Activated gamma-delta T cell treated with anti-CD3 and anti-CD28 coated beads, Interleukin-2, amount 50 U/mL, for 16 hours (primary cell): ENCODE measurements around the gene BID.

Experiments
- DNase-seq: peaks from one replicate; pipeline ENCODE4 v3.0.0-alpha.2; 2020; ENCODE audit warnings: low read depth

BID gene

DNA sequence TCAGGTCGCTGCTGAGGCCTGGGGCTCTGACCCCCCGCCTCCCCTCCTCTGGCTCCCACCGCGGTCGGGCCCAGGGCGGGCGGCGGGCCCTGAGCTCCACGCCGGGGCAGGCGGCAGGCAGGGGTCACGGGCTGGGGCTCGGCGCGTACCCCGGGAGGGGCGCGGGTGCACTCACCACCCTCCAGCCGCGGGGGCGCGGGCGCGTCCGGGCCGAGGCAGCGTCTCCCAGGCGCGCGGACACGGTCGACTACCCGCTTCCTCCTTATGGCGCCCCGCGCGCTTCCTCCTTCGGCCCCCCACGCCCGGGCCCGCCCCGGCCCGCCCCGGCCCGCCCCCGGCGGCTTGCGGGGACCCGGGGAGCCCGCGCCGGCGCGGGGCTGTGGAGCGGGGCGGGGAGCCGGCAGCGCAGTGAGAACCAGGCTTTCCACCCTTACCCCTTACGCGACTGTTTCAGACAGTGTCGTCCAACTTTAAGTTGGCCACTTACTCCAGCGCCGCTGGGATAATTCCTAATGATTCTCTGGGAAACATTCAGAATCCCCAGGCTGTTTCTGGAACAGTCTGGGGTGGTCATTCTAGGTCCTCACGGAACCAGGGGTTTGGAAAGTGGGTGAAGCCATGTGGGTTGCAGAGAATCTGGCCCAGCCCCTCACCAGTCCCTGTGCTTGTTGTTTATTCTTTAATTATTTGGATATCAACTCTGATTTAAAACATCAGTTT lies at the start of gene BID:
TSS of gene BID (minus strand) at position 264 of the 720 bp plus-strand sequence. CDS start 24,353 bp downstream, outside the sequence.
- no peak for DNase-seq

DNA sequence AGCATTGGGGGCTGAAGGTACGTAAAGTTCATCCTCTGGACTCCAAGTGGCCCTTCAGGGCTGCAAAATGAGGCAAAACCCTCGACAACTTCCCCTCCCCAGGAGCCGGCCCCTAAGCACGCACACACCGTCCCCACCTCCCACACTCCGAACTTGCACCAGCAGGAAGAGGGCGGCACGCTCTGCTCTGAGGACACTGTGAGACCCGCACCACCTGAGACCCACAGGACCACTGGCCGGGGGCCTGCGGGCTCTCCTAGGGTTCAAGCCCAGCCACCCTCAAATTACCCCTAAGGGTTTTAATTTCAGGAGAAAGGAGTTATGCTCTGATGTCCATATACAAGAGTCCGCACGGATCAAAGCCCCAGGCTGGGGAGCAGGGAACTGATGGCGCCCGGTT lies 49.7 kb upstream of the BID start:
- DNase-seq = no peak

DNA sequence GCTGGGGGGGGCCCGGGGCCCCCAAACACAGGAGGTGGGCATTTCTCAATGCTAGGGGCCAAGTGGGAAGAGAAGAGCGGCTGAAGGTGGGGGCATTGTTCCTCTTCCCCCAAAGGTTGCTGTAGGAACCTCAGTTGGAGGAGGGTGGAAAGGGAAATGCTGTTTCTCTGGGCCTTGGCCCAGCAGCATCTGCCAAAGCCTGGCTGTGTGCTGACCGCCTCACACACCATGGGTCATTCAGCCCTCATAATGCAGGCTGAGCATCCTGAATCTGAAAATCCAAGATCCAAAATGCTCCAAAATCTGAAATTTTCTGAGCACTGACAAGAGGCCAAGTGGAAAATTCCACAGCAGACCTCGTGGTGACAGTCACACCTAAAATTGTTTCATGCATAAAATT lies 49.0 kb upstream of the BID start:
- DNase-seq = no peak

DNA sequence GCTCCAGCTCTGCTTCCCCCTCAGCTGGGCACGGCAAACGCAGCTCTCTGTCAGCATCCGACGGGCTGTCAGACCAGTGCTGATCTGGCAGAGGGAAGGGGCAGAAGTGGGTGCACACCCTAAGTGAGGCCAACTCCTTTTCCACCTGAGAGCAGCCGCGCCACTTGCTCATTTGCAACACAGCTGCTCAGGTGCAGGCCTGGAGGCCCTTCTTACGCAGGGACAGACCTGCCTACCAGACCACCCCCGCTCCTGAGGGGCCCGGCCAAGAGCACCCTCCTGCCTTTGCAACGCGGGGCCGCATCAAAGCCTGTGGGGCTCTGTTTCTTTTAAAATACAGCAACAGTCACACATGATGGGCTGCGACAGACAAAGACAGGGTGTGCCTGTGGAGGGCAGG lies 47.8 kb upstream of the BID start:
- DNase-seq = no peak

DNA sequence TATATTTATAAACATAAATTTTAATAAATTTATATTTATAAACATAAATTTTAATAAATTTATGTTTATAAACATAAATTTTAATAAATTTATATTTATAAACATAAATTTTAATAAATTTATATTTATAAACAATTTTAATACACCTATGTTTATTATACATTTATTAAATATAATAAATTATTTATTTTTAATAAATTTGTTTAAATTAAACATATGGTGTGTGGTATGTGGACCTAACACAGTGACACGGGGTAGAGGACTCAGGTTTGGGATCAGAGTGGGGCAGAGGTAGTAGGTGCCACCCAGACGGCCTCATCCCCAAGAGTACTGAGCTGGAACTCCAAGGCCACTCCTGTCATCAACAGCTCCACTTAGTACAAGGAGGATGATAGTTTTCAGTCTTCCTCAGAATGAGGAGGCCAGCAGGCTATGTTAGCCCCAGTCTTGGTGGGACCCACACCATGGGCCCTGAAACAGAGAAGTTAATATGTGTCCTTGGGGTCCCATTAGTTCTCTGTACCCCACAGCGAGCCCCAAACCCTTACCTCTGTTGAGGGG lies 46.7 kb upstream of the BID start:
- DNase-seq = no peak

DNA sequence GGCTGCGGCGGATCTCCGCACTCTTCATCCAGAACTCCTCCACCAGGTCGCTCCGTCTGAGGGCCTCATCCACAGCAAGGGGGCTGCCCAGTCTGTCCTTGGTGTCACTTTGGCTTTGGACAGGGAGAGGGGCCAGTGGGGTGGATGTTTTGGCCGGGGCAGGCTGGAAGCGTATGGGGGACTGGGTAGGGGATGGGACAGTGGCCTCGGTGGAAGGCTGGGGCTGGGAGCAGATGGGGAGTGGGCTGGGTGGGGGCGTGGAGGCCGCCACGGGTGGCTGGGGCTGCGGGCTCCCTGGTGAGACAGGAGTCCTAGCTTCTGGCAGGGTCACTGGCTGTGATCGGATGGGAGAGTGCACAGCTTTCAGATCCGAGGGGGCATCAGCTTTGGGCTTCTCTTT lies 44.4 kb upstream of the BID start:
- no peak for DNase-seq

DNA sequence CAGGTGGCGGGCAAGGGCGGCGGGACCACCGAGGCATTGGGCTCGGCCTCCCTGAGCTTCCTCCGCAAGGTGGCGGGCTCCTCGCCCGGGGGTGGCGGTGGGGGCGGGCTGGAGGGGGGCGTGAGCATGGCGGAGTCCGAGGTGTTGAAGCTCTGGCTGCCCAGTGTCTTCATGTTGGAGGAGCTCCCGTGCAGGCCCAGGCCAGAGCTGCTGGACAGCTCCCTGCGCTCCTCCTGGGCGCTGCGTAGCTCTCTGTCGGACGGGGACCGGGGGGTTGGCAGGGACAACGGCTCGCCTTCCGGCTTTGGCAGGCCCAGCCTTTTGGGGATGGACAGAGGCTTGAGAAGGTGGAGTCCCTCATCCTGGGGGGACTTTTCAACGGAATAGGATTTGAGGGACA lies 43.9 kb upstream of the BID start:
- DNase-seq = no peak

DNA sequence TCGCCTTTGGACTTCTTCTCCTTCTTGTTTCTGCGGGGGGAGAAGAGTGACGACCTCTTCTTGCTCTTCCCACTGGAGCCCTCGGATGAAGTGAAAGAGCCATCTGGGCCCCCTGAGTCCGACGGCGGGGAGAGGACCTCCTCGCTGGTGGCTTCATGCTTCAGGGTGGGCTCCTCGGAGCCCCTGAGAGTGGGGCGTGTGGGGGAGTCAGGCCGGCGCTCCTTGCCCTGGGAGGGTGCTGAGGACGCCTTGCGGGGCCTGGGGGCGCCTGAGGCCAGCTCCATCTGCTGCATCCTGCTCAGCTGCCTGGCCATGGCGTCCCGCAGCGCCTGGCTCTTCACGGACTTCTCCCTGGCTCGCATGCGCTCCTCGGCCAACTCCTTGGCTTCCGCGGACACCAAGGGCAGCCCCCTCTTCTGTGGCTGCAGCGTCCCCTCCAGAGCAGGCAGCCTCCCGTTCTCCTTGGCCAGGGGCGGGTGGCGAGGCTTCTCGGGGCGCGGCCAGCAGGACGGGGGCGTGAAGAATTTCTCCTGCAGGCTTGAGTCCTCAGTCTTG lies 43.3 kb upstream of the BID start:
- no peak for DNase-seq

DNA sequence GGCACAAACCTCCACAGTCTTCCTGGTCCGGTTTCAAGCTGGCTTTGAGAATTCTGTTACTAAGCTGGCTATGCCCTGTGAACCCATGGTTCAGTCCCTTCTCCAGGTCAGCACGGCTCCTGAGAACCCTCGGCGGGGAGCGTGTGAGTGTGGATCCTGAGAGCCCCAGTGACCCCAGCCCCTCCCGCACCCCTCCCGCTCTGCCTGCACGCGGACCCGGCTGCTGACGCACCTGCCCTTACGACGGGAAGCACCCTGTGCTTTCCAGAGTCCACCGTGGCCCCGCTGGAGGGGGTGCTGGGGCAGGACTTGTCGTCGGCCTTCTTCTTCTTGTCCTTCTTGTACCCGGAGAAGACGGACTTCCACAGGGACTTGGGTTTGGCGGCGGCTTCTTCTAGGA lies 42.8 kb upstream of the BID start:
- DNase-seq = no peak

DNA sequence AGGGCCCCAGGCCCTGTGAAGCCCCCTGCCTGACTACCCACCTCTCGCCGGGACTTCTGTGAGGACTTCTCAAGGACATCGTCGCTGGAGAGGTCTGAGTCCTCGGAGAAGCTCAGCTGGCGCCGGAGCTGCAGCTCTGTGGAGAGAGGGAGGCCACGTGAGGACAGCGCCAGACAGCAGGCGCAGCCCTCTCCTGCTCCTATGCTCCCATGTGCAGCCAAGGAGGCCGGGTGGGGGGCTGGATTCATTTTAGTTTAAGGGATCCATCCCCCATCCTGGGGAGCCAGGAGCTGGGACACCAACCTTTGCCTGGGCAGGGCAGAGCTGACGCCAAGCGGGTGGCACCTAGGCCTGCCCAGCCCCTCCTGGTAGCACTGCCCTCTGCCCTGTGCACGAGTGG lies 42.4 kb upstream of the BID start:
- DNase-seq = no peak

DNA sequence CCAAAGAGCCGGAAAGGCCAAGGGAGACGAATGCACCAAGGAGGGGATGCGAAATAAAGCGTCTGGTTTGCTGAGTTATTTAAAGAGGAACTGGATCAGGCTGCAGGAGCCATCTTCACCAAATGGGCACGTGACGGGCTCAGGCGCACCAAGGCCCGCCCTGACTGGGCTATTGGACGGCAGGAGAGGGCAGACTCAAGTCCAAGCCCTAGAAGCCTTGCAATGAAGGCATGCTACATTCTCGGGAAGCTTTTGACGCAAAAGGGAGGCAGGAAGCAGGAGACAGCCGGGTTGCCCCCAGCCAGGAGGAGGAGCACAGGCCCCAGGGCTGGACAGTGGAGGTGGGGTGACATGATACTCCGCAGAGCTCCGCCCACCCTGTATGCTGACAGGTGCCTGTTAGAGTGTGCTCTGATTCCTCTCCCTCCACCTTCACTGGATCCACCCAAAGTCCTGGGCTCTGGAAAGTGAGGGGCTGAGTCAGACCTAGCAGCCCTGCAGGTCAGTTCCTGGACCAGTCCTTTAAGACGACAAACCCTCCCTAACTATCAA lies 41.5 kb upstream of the BID start:
- no peak for DNase-seq

DNA sequence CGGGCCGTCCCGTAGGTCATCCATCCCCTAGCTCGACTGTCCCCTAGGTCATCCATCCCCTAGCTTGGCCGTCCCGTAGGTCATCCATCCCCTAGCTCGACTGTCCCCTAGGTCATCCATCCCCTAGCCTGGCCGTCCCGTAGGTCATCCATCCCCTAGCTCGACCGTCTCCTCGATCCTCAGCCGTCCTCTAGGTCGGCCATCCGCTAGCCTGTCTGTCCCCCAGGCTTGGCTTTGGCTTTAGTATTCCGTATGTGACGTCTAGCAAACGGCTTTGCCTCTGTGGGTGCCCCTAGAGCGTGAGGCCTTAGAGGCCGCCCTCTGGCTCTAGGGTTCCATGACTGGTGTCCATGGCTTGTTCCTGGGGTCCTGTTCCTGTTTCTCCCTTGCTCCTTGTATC lies 40.6 kb upstream of the BID start:
- no peak for DNase-seq

DNA sequence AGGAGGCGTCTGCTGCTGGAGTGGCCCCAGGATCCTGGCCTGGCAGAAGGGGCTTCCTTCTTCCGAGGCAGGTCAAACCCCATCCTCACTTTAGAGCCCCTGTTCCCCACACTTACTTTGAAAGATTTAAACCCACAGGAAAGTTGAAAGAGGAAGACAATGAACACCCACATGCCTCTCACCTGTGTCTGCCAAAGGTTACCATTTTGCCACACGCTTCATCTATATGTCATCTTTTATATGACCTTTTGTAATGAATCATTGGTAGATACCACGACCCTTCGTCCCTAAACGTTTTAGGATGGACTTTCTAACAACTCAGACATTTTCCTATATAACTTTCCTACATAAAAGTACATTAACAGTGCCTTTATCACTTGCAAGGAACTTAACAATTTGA lies 39.8 kb upstream of the BID start:
- no peak for DNase-seq

DNA sequence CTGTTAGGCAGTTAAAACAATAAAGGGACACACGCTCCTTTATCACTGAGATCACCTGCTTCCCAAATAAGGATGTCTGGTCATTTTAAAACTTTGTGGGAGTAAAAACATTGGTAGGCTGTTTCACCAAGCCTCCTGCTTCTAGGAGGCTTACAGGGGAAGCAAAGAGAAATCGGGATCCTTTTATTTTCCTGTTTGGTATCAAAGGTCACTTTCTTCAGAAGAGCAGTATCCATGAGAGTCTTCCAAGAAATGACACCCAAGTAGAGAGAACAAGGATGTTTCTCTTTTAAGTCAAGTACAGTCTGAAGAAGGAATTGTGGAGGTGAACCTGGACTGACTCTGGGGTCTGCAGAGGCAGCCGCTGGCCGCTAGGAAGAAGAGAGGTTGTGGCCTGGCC lies 36.9 kb upstream of the BID start:
- no peak for DNase-seq

DNA sequence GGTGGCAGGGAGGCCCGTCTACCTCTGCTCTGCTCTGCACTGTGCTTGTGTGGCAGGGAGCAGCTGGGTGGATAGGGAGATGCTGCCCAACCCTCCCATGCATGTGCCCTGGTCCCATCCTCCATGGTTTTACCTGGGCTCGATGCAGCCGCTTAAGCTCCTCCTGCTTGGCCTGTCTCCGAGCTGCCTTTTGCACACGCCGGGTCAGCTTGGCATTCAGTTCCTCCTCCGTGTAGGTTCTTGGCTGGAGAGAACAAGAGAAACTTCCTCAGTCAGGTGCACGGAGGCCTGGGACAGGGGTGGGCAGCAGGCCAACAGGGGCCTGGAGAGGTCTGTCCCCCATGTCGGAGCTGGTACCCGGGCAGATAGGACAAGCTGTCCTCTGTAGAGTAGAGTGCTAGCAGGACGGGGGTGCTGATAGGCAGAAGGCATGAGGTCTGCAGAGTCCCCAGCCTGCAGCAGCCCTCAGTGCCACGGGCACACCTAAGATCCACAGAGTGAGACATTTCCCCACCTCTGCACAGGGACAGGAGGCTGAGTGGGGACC lies 36.4 kb upstream of the BID start:
- no peak for DNase-seq

DNA sequence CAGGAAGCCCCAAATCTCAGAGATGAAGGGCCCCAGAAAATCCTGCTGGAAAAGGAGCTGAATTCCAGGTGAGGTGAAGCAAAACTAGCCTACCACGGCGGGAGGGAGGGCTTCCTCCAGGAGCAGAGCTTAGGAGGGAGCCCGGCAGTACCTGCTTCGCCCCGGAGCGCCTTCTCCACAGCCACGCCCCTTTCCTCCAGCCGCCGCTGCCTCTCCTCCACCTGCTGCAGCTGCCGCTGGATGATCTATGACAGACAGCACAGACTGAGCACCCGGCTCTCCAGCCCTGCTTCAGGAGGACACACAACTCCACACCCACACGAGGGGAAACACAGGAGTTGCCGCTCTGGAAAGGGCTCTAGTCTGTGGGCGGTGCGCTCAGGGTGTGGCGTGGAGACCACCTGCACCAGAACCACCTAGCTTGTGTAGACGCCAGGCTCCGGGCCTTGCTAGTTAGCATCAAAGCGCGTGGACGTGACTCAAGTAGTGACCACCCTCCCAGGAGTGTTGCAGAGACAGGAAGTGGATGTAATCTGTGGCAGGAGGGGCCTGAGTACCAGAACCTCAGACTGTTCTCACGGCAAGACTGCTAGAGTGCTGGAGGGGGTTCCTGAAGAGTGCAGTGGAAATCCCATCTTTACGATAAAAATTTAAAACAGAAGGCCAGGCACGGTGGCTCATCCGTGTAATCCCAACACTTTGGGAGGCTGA lies 34.6 kb upstream of the BID start:
- DNase-seq = no peak

DNA sequence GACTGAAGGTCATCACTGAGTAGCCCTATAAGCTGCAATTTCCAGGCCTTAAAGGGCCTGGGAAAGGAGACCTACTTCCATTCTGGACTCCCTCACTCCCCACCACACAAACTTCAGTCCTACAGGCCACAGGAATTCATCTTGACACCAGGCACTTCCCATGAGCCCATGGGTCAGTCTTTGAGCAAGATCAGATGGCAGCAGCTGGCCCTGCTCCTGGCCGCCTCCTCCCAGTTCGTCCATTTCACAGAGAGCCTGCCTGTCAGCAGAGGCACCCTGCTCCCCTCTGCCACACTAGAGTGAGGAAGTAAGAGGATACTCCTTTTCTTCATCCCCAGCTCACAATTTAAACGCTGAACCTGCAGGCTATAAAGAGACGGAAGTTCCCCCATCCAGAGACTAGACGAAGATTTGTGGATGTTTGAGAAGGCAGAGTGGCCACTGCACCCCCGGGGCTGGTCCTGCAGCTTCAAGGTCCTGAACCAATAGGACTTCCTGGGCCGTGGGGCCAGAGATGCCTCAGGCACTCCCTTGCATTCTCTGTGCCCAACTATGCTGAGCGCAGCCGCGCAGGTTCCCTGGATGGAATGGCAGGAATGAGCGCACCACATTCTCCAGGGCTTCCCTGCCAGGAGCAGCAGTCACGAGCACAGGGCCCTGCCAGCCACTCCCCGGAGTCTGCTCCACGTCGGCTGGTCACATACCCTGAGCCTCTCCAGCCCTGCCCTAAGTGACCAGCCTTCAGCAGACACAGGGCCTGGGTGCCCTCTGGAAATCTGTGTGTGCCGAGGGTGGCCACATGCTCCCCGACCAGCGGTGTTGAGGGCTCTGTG lies 33.5 kb upstream of the BID start:
- no peak for DNase-seq

DNA sequence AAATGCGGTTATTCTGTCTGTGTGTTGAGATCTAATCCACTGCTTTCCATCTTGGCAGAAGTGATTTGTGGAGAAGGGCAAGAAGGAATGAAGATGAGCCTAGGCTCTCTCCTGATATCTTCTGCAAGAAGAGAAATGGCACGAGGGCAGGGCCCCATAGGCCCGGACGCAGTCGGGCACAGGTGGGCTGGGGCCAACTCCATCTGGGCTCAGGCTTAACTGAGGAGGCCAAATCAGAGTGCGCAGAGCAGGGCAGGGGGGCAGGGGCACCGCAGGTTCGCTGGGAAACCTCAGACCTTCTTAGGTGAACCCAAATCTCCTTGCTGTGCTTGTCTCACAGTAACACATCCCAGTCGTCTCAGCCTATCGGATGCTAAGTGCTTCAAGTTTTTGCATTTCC lies 32.8 kb upstream of the BID start:
- no peak for DNase-seq

DNA sequence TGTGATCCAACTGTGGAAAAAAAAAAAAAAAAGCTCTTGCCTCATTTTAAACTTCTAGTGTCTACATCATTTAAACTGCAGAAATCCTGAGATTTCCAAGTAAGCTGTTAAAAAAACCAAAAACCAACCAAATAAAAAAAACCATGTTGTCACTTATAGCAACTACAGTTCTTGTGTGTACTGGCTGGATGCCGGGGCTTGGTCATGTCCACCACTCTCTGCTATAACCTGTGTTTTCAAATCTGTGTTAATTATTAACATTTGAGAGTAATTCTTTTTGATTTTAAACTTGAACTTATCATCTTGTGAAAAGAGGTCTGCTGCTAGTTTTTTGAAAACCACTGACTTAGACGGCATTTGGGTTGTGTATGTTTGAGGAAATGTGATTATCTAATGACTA lies 32.2 kb upstream of the BID start:
- DNase-seq = no peak

DNA sequence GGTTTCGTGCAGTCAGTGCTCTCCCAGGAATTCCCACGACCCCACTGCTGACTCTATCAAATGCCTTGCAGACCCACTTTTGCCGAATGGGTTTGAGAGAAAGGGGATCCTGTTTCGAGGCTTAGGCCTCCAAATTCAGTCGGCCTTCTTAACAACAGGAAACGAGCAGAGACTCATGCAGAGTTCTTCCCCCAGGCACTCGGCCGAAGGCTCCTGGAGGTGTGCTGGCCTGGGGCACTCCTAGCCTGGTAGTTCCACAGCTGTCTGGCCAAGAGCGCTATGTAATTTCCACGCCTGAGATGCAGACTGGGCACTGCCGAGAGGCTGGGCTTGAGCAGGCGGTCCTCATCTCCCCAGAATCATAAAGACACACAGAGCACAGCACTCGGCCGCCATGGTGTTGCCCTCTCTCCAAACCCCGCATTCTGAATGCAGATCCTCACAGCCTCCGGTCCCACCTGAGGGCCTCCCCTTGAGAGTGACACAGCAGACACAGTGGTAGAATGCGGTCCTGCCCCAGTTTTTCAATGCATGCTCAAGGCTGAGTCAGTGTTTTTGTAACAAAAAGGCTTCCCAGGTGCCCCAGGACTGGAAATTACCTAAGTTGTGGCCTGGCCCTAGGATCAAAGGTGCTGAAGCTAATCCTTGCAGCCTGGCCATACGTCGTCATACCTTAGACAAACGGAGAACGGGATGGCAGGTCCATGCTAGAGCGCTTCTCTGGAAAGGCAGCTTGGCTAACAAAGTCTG lies 30.2 kb upstream of the BID start:
- no peak for DNase-seq

DNA sequence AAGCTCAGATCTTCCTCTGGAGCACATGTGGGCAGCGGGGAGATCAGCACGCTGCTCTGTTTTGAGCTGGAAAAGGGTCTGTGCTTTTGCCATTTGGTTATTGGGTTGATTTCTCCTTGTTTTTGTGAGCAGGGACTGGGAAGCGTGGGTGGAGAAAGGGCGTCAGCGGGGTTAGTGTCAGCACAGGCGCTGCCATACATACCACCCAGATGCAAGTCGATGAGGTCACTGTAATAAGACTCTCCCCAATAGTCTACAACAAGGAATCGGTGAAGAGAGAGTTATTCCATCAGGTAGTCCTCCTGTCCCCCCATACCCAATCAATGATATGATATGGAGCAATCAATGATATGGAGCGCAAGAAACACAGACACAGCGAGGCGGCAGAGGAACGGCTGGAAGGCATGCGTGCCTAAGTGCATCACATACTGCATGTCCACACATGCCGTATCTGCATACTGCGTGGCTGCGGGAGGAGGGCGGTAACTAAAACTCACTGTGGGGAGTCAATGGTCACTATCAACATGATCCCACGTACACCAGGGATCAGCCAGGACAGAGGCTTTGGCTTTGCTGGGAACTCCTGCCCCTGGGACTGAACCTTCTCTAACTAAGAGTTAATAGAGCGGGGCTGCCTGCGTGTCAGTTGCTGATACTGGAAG lies 29.5 kb upstream of the BID start:
- DNase-seq = no peak
